Suppressor macrophage (primary cell): ENCODE data around the gene SLC50A1.

Experiments used
- DNase-seq, 4 experiments: peaks; one replicate each; pipeline ENCODE4 v3.0.0-alpha.2; 2020 to 2022

The SLC50A1 gene

DNA sequence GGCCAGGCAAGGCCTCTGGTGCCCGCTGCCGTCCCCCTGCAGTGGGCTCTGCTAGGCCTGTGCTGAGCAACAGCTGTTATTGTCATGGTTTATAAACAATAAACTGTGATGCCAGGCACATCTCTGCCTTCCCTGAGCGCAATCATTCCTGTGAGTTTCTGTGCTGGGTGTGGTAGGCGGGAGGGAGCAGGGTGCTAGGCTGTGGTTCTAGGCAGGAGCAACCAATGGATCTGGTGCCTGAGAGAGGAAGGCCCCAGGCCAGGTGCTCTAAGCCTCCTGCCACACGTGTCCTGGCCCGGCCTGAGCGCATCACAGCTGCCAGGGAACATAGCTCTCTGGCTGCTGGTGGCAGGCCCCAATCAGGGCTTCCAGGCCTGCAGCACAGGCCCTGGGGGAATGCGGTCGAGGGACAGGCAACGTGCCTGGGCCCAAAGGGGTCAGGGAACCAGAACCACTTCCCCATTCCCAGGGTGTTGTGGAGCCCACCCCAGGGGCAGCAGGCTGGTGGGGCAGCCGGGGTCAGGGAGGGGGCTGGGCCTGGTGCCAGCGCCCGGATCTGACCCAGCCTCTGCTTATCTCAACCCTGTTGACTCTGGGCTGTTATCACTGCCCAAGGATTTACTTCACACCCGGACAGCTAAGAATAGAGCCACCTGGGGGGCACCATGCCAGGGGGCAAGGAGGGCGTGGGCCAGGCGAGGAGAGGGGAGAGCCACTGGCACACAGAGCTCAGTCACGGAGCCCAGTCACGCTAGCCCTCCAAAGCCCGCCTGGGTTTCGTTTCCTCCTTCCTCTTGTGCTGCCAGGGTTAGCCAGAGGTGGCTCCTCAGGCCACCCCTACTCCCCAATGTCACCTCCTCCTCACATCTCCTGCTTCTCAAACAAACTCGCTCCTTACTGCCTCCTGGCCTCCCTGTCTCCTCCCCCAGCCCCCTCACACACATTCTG is 49.5 kb downstream of the SLC50A1 start:
- peak; percentile 84 to 91 (median 90) for DNase-seq

DNA sequence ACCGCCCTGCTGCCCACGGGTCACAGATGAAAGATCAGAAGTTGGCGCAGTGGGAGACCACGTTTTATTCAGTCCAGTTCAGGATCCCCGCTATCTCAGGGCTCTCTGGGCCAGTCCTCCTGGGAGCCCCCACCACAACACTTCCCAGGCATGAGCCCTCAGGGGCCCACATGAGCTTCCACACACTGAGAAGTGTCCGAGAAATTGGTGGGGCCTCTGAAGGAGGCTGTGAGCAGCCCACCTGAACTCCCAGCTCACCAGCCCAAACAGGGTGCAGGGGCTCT is 50.1 kb downstream of the SLC50A1 start:
- no peak for DNase-seq

DNA sequence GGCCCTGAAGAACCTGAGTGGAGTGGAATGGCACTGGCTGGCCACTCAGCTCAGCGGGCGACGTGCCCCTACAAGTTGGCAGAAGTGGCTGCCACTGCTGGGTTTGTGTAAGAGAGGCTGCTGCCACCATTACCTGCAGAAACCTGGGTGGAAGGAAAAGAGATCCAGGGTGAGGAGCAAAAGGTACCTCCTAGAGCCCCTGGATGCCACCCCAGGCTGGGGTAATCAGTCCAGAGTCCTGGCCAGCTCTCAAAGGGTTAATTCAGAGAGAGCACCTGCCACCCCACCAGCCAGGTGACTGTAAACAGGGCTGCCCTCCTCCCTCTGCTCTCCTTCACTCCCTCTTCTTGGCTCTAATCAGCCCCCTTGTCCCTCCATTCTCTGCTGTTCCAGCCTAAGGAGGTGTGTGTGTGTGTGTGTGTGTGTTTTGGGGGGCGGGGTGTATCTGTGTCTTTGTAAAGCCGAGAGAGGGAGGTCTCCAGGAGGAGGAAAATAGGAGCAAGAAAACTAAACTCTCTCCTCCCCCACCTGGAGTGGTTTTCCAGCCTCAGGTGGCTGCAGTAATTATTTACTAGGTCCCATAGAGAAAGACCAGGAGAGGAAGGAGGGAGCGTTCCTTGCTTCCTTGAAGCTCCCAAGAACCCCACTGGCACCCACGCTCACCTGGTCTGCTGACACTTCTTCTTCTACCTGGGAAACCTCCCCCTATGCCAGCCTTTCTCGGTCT is 50.6 kb downstream of the SLC50A1 start:
- DNase-seq, result no peak

DNA sequence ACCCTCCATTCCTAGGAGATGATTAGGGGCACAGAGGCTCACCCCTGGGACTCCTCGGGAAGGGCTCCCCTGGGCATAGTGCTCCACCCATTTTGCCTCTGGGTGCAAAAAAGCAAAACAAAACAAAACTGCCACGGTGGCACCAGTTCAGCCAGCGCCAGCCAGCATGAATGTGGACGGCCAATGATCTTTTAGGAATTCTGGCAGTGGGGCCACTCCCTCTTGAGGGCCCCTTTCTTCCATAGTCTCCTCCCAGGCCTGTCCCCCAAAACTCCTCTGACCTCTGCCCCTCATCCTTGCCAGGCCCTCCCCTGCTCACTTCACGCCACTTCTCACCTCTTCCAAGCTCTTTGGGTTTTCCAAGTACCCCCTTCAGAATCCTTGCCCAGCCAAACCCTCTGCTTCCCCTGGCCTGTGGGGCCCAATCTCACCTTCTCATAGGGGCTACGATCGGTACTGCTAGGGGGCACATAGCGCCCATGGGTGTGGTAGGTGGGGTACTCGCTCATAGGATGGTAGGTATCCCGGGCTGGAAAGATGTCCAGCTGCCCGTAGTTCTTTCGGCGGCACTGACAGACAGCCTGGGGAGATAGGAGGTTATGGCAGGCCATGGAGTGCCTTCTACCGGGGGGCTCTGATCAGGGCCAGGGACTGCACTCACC is 51.3 kb downstream of the SLC50A1 start:
- DNase-seq, result peak in 1 of 4 experiments; percentile 0

DNA sequence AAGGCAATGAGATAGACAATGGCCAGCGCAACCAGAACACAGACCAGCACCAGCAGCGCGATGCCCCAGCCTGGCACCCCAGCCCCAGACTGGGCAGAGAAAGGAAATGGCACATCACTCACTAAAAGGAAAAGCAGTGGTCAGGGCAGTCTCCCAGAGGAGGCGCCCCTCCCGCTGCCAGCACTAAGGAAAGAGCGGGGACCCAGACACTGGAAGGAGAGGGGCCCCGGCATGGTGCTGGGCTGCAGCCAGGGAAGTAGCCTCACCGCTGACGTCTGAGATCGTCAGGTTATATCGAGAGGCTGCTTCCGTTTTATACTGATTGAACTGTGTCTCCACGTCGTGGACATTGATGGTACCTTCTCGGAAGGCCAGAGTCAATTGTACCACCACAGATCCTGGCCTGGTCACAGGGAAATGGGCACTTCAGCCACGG is 51.8 kb downstream of the SLC50A1 start:
- DNase-seq, result peak in 1 of 4 experiments; percentile 3

DNA sequence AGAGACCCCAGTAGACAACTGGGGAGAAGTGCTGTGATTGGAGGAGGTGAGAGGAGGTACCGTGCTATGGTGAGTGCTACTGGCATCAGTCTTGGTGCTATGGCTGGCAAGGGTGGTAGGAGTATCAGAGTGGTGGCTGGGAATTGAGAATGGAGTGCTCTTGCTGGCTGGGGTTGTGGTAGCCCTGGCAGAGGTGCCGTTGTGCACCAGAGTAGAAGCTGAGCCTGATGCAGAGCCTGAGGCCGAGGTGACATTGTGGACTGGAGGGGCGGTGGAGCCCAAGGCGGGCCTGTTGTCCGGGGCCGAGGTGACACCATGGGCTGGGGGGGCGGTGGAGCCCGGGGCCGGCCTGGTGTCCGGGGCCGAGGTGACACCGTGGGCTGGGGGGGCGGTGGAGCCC is 52.6 kb downstream of the SLC50A1 start:
- DNase-seq, result peak in 1 of 4 experiments; percentile 1
